Measurements from ENCODE around the gene PHF21B.
"Not testable (repeated sequence)": the region's sequence is repeated elsewhere in the genome, so short reads cannot be mapped to it uniquely, and the experiment has no call there.

PHF21B gene

GRCh38 chr22:44931077-44931540 lies 78.7 kb downstream of the PHF21B start:
- DNase-seq: no peak

DNA sequence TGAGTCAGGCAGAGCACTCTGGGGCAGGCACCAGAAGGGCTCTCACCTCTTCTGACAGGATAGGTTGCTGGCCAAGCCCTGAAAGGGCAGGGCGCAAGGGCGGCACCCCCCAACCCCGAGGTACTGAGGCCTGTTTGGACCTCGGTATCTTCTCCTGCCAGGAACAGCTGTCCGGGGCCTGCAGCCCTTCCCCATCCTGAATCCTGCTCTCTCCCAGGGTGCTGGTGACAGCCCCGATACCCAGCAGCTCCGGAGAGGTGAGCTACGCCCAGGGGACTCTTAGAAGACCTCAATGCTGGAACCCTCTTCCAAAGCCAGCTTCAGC lies 79.1 kb downstream of the PHF21B start:
- no peak for DNase-seq

DNA sequence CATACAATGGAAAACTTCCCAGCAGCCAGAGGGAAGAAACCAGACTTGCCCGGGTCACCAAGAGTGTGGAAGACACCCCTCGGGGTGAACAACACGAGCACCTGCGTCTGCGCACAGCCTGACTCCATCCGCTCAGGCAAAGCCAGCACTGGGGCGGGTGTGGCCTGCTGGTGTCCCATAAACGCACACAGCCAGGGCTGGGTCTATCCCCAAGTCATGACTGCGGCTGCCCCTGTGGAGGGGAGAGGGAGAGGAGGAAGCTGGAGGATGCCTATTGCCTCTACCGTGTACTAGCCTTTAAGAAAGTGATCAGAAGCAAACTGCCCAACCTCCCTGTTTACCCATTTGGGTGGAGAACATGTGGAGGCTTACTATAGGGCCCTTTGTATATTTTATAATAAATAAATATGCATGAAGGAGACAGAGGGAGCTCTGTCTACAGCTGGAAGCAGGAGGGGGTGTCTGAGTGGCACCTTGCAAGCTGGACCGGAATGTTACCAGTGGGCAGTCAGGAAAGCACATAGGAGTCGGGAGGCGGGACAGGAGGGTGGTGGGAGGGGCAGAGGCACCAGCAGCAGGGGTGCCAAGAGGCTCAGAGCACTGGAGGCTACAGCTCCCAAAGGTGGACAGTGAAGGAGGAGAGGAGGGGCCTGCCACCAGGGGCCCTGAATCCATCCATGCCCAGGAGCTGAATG lies 79.6 kb downstream of the PHF21B start:
- DNase-seq: no peak

DNA sequence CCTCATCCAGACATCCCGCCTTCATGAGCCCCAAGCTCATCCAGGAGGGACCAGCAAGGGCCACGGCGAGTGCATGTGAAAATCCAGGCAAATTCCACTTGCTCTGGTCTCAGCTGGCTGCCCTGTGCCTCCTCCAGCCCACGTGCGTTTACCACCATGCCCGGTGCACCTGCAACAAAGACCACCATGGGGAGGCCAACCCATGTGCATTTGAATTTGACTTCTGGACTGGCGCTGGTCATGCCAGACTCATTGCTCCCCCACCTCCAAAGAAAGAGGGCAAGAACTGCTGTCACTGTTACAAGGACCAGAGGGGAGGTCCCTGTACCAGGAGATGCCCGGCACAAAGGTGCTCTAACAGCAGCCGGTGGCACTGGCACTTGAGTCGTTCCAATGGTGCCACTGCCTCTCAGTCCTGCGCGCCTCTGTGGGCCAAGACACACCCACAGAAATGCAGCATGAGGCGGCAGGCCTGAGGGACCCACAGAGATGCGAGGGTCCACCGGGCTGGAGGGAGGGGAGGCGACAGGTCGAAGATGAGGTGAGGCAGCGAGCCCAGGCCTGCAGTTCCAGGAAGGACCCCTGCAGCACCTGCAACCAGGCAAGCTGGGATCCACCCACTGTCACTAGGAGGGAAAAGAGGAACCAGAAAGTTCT lies 80.3 kb downstream of the PHF21B start:
- no peak for DNase-seq

DNA sequence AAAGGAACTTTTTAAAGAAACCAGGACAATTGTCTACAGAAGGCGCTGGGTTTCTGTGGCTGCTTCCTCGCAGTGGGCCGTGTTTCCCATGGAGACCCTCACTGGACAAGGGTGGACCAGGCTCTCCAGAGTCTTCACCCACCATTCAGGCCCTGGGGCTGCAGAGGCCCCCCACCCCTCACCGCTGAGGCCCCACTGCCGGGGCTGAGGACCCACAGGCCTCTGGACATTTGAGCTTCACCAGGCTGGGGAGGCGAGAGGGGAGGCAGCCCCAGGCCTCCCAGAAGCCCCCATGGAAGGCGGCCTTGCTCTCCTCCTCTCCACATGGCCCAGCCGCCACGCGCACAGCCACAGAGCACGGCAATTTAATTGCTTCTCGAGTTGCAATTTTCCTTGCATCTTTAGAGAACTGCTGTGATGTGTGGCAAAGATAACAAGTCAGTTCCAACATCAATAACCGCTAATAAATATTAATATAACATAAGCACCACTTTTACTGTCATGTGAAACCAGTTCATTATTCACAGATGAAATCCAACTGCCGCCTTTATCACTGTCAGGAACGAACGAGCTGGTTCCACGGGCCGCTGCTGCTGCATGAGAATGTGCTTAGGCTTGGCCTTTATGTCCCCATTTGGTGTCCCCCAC lies 81.0 kb downstream of the PHF21B start:
- DNase-seq: no peak

GRCh38 chr22:44928136-44928463 lies 81.7 kb downstream of the PHF21B start:
- DNase-seq: no peak

GRCh38 chr22:44927463-44928135 lies 82.2 kb downstream of the PHF21B start:
- DNase-seq: no peak

DNA sequence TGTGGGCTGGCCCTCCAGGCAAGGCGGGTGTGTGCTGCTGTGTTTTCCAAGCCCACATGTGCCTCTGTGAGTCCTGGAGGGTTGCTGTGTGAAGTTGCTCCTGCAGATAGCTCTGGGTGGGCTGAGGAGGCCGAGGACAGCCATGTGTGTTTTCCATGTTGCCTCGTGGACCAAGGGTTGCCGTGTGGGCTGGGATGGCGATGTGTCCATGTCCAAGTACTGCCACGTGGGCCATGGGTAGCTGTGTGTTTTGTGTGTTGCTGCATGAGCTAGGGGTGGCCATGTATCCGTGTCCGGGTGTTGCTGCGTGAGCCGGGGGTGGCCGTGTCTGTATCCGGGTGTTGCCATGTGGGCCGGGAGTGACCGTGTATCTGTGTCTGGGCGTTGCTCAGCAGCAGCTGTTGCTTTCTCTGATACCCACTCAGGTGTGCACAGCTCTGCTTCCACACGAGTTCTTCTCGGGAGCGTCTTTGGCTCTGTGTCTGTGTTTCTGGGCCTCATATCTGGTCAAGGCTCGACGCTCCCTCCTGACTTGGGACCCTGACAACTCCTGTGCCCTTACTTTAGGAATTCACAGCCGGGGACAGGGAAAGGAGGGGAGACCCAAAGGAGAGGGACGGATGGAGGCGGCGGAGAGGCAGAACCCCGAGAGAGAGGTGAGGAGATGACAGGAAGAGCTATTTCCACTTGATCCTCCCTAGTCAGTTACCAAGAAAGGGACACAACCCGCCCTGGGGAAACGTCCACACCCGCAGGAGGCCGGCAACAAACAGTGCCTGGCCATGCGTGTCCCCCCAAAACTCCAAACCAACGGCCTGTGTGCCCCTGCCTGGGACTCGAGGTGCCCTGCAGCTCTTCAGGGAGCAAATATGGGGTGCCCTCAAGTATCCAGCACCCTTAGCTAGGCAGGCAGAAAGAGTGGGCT lies 83.1 kb downstream of the PHF21B start:
- no peak for DNase-seq

DNA sequence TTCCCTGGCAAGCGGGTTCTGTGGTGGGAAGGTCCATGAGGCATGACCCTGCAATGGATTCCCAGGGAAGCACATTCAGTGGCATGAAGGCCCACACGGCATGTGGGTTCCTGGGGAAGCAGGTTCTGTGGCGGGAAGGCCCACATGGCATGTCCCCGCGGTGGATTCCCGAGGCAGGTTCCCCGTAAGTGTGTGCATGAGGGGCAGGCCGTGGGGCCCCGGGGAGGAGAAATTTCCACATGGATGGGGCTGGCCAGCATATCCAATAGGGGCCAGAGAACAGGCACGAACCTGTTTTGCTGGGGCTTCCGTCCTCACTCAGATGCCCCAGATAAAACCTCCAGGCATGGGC lies 83.7 kb downstream of the PHF21B start:
- DNase-seq: no peak

- no peak for DNase-seq
These were observed 84.2 kb downstream of the PHF21B start for GRCh38 chr22:44925465-44926123.

GRCh38 chr22:44924710-44925109 lies 85.1 kb downstream of the PHF21B start:
- DNase-seq: no peak

GRCh38 chr22:44924098-44924497 lies 85.7 kb downstream of the PHF21B start:
- DNase-seq: no peak

- DNase-seq: not testable (repeated sequence)
These were observed 88.0 kb downstream of the PHF21B start for GRCh38 chr22:44921766-44922165.

- DNase-seq: no peak
These were observed 89.6 kb downstream of the PHF21B start for GRCh38 chr22:44920183-44920582.

GRCh38 chr22:44919691-44920090 lies 90.1 kb downstream of the PHF21B start:
- DNase-seq: no peak

GRCh38 chr22:44918925-44919392 lies 90.8 kb downstream of the PHF21B start:
- DNase-seq: no peak

- DNase-seq: no peak
These were observed 91.5 kb downstream of the PHF21B start for GRCh38 chr22:44918166-44918924.

DNA sequence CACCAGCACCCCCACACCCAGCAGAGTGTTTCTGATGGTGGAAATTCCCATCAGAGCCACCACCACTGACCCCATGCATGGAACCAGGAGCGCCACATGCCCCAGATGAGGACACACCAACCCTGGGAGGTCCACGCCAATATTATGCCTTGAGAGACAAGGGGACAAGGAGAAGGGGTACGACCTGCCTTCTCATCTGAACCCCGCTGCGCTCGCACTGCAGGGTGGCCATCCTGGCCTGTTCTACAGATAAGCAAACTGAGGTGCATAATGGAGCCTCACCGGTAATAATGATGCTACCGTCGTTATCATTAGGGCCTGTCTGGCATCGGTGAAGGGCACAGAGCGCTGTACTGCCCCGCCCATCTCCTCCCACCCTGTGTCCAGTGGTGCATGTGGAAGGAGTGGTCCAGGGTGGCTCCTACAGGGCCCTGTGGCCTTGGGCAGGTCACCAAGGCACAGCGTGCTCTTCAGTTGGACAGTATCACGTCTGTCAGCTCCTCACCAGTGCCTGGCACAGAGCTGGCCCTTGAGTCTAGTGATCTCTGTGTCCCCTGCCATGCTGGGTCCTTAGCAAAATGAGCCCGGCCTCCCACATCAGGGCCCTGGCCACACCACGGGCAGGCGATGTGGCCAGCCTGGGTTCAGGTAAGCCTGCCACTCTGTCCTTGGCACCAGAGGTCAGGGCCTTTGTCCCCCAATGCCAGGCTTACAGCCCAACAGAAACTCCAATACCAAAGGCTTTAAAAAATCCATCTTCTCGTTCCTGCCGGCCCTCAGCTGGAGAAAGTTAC lies 92.2 kb downstream of the PHF21B start:
- no peak for DNase-seq

DNA sequence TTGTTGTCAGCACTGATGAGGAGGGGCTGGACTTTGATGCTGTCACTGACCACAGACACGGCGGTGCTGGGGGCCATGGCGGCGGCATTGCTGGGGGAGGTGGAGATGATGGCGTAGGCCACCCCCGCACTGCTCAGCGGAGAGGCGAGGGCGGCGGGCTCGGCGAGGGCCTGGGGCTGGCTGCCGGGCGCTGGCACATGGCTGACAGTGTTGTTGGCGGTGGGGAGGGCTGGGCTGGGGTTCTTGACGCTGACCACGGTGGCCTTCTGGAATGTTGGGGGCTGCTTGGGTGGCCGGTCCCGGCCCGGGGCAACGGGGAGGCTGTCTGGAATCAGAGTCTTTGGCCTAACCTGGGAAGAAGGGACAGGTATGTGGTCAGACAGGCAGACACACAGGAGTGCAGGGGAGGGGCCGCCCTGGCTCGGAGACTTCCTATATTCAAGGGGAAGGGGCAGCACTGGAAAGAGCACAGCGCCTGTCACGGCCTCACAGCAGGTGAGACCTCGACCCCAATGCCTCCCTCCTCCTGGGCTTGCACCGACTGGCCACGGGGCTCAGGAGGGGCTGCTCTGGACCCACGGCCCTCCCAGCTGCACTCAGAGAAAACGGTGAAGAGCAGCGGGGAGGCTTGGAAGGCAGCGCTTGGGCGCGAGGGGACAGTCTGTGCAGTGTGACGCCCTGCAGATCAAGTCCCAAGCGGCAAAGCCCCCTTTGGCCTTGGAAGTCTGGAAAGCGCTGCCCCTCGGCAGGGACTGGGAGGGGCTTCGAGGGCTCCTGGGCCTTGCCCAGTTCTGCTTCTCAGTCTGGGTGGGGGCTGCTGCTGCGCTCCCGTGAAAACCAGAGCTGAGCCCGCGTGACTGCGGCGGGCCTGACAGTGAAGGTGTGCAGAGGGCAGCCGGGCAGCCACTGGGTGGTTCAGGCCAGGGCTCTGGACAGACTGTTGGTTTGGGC lies 93.2 kb downstream of the PHF21B start:
- no peak for DNase-seq
